LNCAP (cell line): ENCODE results near the gene SPOPL.

Source experiments
- TF ChIP-seq, protein P1 (sequence below): fragments of 450-650 bp; IDR thresholded peaks from 2 replicates; pipeline ENCODE4 v1.5.1; 2017; ENCODE audit warnings: mild to moderate bottlenecking

Gene SPOPL

DNA sequence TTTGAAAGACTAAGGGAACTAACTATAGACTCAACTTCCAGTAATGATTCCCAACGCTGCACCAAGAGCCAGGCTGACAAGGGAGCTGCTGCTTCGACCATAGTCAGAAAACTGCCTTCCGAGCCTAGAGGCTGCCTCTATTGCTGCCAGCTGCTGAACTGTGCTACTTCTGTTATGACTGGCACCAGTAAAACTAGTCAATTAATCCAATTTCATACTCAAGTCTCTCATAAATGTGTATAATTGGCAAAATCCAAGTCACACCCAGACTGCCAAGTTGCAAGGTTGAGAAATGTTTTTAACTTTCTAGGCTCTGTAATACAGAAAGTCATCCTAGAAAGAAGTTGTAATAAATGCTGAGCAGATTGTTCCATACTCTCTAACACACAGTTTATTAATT is 117.4 kb downstream of the SPOPL start:
- TF ChIP-seq, protein P1, sequence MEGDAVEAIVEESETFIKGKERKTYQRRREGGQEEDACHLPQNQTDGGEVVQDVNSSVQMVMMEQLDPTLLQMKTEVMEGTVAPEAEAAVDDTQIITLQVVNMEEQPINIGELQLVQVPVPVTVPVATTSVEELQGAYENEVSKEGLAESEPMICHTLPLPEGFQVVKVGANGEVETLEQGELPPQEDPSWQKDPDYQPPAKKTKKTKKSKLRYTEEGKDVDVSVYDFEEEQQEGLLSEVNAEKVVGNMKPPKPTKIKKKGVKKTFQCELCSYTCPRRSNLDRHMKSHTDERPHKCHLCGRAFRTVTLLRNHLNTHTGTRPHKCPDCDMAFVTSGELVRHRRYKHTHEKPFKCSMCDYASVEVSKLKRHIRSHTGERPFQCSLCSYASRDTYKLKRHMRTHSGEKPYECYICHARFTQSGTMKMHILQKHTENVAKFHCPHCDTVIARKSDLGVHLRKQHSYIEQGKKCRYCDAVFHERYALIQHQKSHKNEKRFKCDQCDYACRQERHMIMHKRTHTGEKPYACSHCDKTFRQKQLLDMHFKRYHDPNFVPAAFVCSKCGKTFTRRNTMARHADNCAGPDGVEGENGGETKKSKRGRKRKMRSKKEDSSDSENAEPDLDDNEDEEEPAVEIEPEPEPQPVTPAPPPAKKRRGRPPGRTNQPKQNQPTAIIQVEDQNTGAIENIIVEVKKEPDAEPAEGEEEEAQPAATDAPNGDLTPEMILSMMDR: no peak

- TF ChIP-seq, protein P1: no peak
Measured at GRCh38 chr2:138620431-138620830, 118.9 kb downstream of the SPOPL start.

DNA sequence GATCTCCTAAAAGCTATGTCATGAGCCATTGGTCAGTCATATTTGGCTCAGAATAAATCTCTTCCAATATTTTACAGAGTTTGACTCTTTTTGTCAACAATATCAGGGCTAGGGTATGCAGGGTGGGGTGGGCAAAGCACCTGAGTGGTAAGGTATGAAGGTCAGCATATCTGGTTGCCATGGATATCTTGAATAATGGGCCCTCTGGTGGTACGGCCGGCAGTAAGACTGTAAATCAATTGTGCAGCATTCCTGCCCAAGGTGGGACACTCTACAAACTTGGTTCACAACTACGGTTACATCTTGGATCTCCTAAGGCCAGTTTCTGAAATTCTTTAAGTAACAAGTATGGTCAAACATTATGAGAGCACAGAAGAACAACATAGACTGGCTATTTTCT is 119.6 kb downstream of the SPOPL start:
- TF ChIP-seq, protein P1: no peak

- TF ChIP-seq, protein P1: no peak
Measured at GRCh38 chr2:138622613-138623012, 121.0 kb downstream of the SPOPL start.
